Measurements from ENCODE around the gene MCM5. TPM values are rescaled to one million over a fixed set of nuclear protein-coding genes. Genes with fewer than 3 reads are reported as not detected.

Gene MCM5
- total RNA-seq, 1 experiment from 2014 or later = 149 TPM

Other genes starting within 250 kb of the MCM5 start
- 9.5 and 24.2 TPM in 2 replicates for gene HMGXB4, start 142.6 kb upstream of the MCM5 start, total RNA-seq (2014; rRNA removed; shearing (Covaris generic))
- 14.9 and 16.9 TPM in 2 replicates for gene TOM1, start 100.2 kb upstream of the MCM5 start, total RNA-seq (2014; rRNA removed; shearing (Covaris generic))
- 5.6 and 6.9 TPM in 2 replicates for gene HMOX1, start 19.0 kb upstream of the MCM5 start, total RNA-seq (2014; rRNA removed; shearing (Covaris generic))
- not detected in 2 replicates for gene RASD2, start 140.7 kb downstream of the MCM5 start, total RNA-seq (2014; rRNA removed; shearing (Covaris generic))
- gene MB, start 217.2 kb downstream of the MCM5 start, total RNA-seq (2014; rRNA removed; shearing (Covaris generic)) = not detected in 2 replicates
- gene APOL6, start 248.3 kb downstream of the MCM5 start, total RNA-seq (2014; rRNA removed; shearing (Covaris generic)) = 14.0 and 22.6 TPM in 2 replicates

All from SJSA1 (cell line).